Activated T-cell treated with anti-CD3 and anti-CD28 coated beads, Interleukin-2, amount 50 U/mL, for 1 hour (primary cell): Measurements from ENCODE around the gene DGCR8.
"Not testable (repeated sequence)": the region's sequence is repeated elsewhere in the genome, so short reads cannot be mapped to it uniquely, and the experiment has no call there.

Source experiments
- DNase-seq: peaks from one replicate; pipeline ENCODE4 v3.0.0-alpha.2; 2020

Gene DGCR8

GRCh38 chr22:20158391-20159036 lies 78.5 kb downstream of the DGCR8 start:
- no peak for DNase-seq

GRCh38 chr22:20159076-20159475 lies 79.0 kb downstream of the DGCR8 start:
- no peak for DNase-seq

GRCh38 chr22:20159531-20159930 lies 79.5 kb downstream of the DGCR8 start:
- not testable (repeated sequence) for DNase-seq

- no peak for DNase-seq
Measured at GRCh38 chr22:20160041-20160440, 80.0 kb downstream of the DGCR8 start.
